GM19395 (cell line): ENCODE measurements around the gene DRC3.
"Not testable (repeated sequence)": the region's sequence is repeated elsewhere in the genome, so short reads cannot be mapped to it uniquely, and the experiment has no call there.

Source experiments
- ATAC-seq: cut with Tn5 transposase; IDR thresholded peaks from one replicate; pipeline ENCODE4 v1.9.1; 2021; ENCODE audit warnings: mild to moderate bottlenecking, moderate library complexity; ENCODE audit not compliant: unreplicated experiment

The DRC3 gene, protein sequence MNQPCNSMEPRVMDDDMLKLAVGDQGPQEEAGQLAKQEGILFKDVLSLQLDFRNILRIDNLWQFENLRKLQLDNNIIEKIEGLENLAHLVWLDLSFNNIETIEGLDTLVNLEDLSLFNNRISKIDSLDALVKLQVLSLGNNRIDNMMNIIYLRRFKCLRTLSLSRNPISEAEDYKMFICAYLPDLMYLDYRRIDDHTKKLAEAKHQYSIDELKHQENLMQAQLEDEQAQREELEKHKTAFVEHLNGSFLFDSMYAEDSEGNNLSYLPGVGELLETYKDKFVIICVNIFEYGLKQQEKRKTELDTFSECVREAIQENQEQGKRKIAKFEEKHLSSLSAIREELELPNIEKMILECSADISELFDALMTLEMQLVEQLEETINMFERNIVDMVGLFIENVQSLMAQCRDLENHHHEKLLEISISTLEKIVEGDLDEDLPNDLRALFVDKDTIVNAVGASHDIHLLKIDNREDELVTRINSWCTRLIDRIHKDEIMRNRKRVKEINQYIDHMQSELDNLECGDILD

DNA sequence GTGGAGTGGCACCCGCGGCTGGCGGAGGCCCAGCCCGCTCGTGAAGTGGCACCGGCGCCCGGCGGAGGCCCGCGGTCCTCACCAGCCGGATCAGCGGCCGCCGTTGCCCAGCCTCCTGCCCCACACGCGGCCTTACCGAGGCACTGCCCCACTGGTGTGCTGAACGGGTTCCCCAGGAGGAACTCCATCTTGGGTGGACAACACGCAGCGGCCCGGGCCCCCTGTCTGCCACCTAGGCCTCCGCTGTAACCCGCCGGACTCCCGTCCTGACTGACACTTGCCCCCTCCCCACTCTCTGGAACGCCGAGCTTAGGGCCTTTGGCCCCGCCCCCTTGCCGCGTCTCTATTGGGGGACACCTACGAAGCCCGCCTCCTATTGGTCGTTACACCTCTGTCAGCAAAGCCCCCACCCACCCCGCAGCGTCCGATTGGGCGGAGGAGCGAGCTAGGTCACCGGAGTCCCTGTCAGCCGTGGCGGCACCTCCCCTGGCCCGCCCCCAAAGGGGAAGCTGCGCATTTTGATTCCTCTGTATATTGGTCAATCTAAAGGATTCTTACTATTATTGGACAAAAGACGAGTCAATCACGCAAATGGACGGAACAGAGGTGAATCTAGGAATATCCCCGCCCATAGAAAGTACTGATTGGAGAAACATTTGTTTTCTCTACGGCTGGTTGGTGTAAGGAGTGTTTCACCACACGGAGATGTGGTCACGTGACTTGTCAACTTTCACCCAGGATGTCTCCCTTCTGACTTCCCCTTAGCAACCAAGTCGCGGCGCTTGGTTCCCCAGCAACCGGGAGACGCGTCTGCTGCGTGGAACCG lies at the start of gene DRC3, which contains the start of gene TOM1L2:
DRC3 (plus strand) TSS at position 737 of the 826 bp plus-strand sequence. CDS start 4,737 bp downstream, outside the sequence.
TOM1L2 (minus strand) TSS at position 275 of the 826 bp plus-strand sequence; CDS start at position 188, 87 bp downstream.
- ATAC-seq = peak; percentile 95

DNA sequence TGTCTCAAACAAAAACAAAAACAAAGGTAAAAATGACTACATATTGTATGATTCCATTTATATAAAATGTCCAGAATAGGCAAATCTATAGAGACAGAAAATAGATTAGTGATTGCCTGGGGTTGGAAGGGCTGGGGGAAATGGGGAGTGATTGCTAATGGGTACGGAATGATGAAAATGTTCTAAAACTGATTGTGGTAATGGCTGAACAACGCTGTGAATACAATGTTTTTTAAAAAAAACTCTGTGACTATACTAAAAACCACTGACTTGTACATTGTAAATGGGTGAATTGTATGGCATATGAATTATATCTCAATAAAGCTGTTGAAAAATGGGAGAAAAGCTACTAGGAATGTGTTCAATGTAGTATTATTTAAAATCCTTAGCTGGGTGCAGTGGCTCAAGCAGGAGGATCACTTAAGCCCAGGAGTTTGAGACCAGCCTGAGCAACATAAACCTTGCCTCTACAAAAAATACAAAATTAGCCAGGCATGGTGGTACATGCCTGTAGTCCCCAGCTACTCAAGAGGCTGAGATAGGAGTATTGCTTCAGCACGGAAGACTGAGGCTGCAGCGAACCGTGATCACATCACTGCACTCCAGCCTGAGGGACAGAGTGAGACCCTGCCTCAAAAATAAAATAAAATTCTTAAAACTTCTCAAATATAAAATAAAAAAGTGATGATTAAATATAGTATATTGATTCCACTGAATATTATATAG lies 48.4 kb upstream of the DRC3 start:
- ATAC-seq = no peak

DNA sequence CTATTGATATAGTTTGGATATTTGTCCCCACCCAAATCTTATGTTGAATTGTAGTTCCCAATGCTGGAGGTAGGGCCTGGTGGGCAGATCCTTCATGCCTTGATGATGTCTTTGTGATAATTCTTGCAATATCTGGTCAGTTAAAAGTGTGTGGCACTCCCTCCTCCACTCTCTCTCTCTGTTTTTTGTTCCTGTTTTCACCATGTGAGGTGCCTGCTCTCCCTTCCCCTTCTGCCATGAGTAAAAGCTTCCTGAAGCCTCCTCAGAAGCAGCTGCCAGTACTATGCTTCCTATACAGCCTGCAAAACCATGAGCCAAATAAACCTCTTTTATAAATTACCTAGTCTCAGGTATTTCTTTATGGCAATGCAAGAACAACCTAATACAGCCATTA lies 47.8 kb upstream of the DRC3 start:
- no peak for ATAC-seq

DNA sequence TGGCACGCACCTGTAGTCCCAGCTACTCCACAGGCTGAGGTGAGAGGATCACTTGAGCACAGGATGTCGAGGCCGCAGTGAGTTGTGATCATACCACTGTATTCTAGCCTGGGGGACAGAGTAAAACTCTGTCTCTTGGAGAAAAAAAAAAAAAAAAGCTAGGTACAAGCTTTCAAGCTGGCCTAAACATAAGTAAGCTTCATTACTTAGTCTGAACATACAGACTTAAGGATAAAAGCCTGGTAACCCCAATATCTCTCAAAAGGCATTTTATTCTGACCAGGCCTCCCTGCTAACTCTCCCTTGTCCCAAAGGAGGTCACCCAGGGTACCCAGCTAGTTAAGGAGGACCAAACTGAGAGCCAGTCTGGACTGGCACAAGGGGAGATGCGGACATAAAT lies 46.6 kb upstream of the DRC3 start:
- no peak for ATAC-seq

DNA sequence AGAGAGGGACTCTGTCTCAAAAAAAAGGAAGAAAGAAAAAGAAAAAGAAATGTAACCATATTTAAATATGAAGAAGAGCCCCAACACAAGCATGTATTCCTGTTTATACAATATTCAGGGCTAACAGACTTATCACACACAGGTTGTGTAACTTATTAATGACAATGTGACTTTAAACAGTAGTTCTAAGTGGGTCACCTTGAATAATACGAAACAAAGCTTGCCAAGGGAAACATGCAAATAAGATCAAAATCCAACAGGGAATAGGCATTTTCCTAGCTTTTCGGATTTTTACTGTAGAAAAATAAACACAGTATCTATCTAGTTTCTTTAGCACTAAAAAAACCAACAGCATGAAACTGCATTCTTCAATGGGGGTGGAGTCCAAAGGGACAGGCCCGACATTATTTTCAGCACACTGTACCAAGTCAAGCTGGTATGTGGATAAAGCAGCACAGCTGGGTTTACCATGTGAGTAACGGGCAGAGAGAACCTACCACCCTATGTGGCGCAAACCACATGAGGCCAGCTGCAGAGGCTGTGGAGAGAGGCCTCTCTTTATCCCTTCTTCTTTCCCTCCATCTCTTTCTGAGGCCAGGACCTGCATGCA lies 45.7 kb upstream of the DRC3 start:
- no peak for ATAC-seq

DNA sequence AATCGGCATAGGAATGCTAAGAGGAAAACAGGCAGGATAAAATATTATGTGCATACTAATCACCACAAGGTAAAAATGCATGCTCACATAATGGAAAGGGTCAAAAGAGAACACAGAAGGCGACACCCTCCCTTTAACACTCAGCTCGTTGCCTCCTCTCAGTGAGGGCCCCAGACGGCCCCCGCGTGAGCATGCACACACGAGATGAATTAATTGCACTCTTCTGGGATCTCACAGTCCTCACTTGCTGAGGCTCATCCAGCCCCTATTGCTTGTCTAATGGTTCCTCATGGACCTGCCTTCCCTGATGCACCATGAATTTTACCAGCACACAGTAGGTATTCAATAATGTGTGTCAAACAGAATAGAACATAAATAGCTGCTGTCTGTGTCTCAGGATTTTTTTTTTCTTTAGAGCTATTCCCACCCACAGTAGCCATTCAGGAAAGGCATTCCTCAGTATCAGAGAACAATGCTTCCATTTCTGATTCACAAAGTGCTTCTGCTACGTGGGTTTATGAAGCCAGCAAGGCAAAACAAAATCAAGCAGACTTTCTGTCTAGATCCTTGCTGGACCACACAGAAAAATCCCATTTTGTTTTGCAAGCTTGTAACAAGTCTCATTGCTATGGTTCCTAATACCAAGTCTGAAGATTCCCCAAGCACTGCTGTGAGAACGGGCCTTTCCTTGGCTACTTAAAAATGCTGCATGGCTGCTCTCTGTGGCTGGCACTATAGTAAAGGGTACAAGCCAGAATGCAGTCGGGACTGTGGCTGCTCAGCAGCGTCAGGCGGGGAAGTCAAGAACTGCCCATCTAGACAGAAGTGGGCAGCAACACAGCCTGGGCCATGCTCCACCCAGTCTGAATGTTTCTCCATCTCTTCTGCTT lies 44.0 kb upstream of the DRC3 start:
- ATAC-seq = no peak

DNA sequence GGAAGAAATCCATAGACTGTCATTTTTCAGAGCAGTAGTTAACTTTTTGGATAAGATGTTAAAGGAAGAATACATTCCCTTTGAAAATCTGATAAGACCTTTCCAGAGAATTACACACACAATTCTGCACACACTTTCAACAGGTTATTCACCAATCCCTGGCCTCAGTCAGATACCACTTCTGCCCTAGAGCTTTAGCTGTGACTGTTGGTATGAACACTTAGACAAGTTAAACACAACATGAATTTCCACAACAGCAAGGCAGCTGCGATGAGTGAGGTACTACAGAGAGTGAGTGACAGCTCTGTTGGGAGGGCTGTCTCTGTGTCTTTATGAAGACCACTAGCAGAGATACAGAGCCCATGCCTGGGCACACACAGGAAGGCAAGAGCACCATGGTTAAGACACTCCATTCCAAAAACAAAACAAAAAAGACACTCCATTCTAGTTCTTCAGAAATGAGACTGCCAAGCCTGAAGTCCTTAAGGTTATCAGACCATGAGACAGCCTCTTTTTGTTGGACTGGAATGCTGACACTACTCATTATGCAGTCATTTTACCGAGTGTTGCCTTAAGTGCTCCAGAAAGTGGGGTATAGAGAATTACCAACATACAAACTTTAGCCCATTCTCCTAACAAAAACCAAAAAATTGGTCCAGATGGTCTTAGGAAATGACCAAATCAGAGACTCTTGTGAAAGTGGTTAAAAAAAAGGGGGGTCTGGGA lies 42.8 kb upstream of the DRC3 start:
- ATAC-seq = no peak

DNA sequence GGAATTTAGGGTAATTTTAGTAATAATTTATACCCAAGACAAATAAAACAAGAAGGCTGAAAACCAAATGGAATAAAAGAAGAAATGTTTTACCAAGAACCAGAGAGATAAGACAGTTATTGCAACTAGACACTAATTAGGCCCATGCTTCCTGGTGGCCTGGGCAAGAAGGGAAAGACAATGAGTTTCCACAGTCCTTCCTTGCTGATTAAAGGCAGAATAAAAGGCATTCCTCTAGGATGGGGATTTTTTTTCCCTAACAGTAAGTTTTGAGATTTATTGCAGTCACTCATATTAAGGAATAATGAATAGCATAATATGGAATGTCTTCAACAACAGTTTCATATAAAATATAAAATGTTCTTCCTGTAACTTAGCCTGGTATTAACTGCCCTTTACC lies 42.0 kb upstream of the DRC3 start:
- no peak for ATAC-seq

DNA sequence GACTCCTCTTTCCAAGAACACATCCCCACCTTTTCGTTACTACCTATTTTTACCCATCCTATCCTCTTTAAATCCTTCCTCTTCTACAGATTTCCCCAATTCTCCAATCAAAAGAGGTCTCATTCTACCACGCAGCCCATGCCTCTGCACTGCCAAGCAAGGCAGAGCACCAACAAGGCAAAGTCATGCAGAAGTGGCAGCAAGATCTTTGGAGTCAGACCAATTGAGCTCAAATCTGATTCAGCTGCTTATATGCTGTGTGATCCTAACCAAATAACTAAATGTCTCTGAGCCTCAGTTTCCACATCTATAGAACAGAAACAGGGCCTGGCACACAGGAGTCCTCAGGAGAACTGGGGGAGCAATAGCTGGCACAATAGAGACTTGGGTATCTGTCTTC lies 41.5 kb upstream of the DRC3 start:
- ATAC-seq = no peak

GRCh38 chr17:17933775-17934174 lies 38.9 kb upstream of the DRC3 start:
- ATAC-seq = no peak

GRCh38 chr17:17934214-17934613 lies 38.4 kb upstream of the DRC3 start:
- no peak for ATAC-seq

GRCh38 chr17:17934806-17935205 lies 37.9 kb upstream of the DRC3 start:
- ATAC-seq = no peak

GRCh38 chr17:17935321-17936271 lies 37.1 kb upstream of the DRC3 start:
- ATAC-seq = no peak

DNA sequence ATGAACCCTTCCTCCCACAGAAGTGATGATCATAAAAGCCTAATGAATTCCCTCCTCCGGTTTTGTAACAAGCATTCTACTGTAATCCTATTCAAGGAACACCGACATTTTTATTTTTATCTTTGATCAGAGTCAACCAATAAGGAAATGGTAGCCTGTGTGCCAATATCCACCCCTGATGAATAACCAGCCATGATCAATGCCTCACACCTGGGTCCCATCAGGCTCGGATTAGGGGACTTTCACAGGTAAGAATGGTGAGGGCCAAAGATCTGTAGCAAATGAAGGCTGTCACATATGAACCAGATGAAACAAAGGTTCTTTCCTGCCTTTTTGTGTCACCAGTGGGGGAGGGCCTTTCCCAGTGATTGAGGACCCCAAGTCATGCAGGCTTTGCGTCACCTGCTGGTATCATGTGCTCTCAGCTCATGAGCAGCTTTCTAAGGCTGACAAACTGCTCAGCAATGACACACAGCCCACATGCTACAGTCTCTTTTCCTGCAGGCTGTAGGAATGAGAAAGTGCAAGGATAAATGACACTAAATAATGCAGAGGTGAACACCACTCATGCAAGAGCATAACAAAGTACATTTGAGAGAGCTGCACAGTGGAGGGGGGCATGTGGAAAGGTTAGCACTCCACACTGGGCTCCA lies 35.3 kb upstream of the DRC3 start:
- no peak for ATAC-seq

GRCh38 chr17:17937958-17938357 lies 34.7 kb upstream of the DRC3 start:
- ATAC-seq = no peak

GRCh38 chr17:17938388-17939107 lies 34.1 kb upstream of the DRC3 start:
- no peak for ATAC-seq

DNA sequence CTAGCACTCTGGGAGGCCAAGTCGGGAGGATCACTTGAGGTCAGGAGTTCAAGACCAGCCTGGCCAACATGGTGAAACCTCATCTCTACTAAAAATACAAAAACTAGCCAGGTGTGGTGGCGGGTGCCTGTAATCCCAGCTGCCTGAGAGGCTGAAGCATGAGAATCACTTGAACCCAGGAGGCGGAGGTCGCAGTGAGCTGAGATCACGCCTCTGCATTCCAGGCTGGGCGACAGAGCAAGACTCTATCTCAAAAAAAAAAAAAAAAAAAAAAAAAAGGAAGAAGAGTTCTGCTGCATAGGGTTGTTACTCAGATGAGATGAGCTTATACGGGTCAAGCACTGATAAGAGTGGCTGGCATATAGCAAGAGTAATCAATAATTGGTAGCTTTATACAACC lies 32.7 kb upstream of the DRC3 start:
- ATAC-seq = not testable (repeated sequence)
